K562 (cell line): ENCODE measurements around the gene PTPRR. TPM values are rescaled to one million over a fixed set of nuclear protein-coding genes. Genes with fewer than 3 reads are reported as not detected.

ENCODE experiments used
- CHD2 ChIP-seq: IDR thresholded peaks from 2 replicates; pipeline ENCODE4 v1.6.1; 2011; ENCODE audit warnings: low read depth, low read length
- E2F3 ChIP-seq: fragments of 250-450 bp; sonication (Bioruptor Pico); IDR thresholded peaks from 2 replicates; pipeline ENCODE4 v1.4.0; 2020; ENCODE audit warnings: mild to moderate bottlenecking
- E2F8 ChIP-seq: fragments of 450-650 bp; IDR thresholded peaks from 2 replicates; pipeline ENCODE4 v1.7.1; 2018; ENCODE audit warnings: mild to moderate bottlenecking, low read depth; ENCODE audit not compliant: partially characterized antibody
- ELF2 ChIP-seq: fragments of 250-450 bp; sonication (Bioruptor Pico); IDR thresholded peaks from 2 replicates; pipeline ENCODE4 v1.5.0; 2021; ENCODE audit warnings: mild to moderate bottlenecking
- ESRRA ChIP-seq: fragments of 450-650 bp; IDR thresholded peaks from 2 replicates; pipeline ENCODE4 v1.6.1; 2014; ENCODE audit warnings: low read depth, mild to moderate bottlenecking, moderate library complexity, borderline replicate concordance
- FOXP4 ChIP-seq: sonication (generic); formaldehyde crosslinking; IDR thresholded peaks from 2 replicates; pipeline ENCODE4 v1.8.0; 2022; ENCODE audit warnings: mild to moderate bottlenecking, missing genetic modification reagents, borderline replicate concordance
- GTF2A2 ChIP-seq: IDR thresholded peaks from 2 replicates; pipeline ENCODE4 v1.6.1; 2016; ENCODE audit warnings: mild to moderate bottlenecking, missing genetic modification characterization, missing compliant biosample characterization
- NFIX ChIP-seq: fragments of 250-450 bp; sonication (Bioruptor Pico); IDR thresholded peaks from 2 replicates; pipeline ENCODE4 v1.4.0; 2020; ENCODE audit warnings: low read depth, mild to moderate bottlenecking, moderate library complexity
- RBBP5 ChIP-seq: fragments of 200-600 bp; sonication (generic); IDR thresholded peaks from 2 replicates; pipeline ENCODE4 v1.6.1; 2012; ENCODE audit warnings: borderline replicate concordance, mild to moderate bottlenecking, low read length, control low read depth, inconsistent platforms; ENCODE audit not compliant: insufficient read depth, poor library complexity, severe bottlenecking
- SP1 ChIP-seq: sonication (generic); formaldehyde crosslinking; IDR thresholded peaks from 2 replicates; pipeline ENCODE4 v1.8.1; 2022; ENCODE audit warnings: mild to moderate bottlenecking, missing genetic modification reagents
- TAF1 ChIP-seq: IDR thresholded peaks from 2 replicates; pipeline ENCODE4 v1.6.1; 2011; ENCODE audit warnings: mild to moderate bottlenecking, low read length, moderate library complexity; ENCODE audit not compliant: insufficient read depth, control insufficient read depth, severe bottlenecking; ENCODE audit errors: extremely low read depth
- THRA ChIP-seq: fragments of 450-650 bp; IDR thresholded peaks from 2 replicates; pipeline ENCODE4 v1.6.1; 2017; ENCODE audit warnings: mild to moderate bottlenecking, moderate library complexity
- ZC3H8 ChIP-seq: fragments of 450-650 bp; IDR thresholded peaks from 2 replicates; pipeline ENCODE4 v1.6.1; 2017
- ZNF253 ChIP-seq: fragments of 250-450 bp; sonication (Bioruptor Pico); conservative IDR thresholded peaks from 2 replicates; pipeline ENCODE4 v1.6.1; 2021; ENCODE audit warnings: mild to moderate bottlenecking
- ZNF518B ChIP-seq: fragments of 250-450 bp; sonication (Bioruptor Pico); IDR thresholded peaks from 2 replicates; pipeline ENCODE4 v1.5.0; 2021; ENCODE audit warnings: mild to moderate bottlenecking, moderate library complexity
- ZNF639 ChIP-seq, 2 experiments: fragments of 200-800 bp in 1 of 2; sonication (Bioruptor generic) in 1 of 2; sonication (generic) in 1 of 2; formaldehyde crosslinking in 1 of 2; IDR thresholded peaks in 1 of 2; conservative IDR thresholded peaks in 1 of 2; 2 replicates each; pipeline versions ENCODE4 v1.5.0 to v1.6.1; 2016 to 2020; ENCODE audit warnings: missing compliant biosample characterization in 1 of 2, missing genetic modification characterization in 1 of 2, missing genetic modification reagents in 1 of 2
- ZSCAN32 ChIP-seq: fragments of 450-650 bp; formaldehyde crosslinking; IDR thresholded peaks from 2 replicates; pipeline ENCODE4 v1.4.0; 2020; ENCODE audit warnings: mild to moderate bottlenecking, moderate library complexity
- polyA plus RNA-seq, 8 experiments: library from polyadenylated mRNA; depleted of rRNA in 4 of 8; stranded (reverse) in 5 of 8; unstranded in 3 of 8; fragments of >200 nt; fragmentation: Nextera tagmentation in 2 of 8; fragmentation: Illumina TruSeq in 1 of 8; extraction: Ambion mirVana in 2 of 8; extraction: Trizol in 1 of 8; gene quantifications; 2 replicates each; pipeline versions ENCODE4 v1.2.1 to v1.2.3, GENCODE V29; 2011 to 2014; ENCODE audit warnings: inconsistent platforms in 1 of 8, missing spikeins in 1 of 8
- total RNA-seq, 7 experiments: library from RNA; depleted of rRNA in 6 of 7; stranded (reverse); fragments of >200 nt in 6 of 7; fragmentation: Illumina TruSeq in 2 of 7; extraction: Trizol in 2 of 7; gene quantifications; 2 replicates each; pipeline versions ENCODE4 v1.2.1 to v1.2.3, GENCODE V29; 2011 to 2021; ENCODE audit warnings: low replicate concordance in 1 of 7

PTPRR gene
- total and polyA plus RNA-seq, 9 of the 15 experiments (the other 6 are each of a cell fraction or from before 2014, with no cell fraction given) = 6.6 to 41.7 (median 12.3) TPM

- TF ChIP-seq FOXP4 (CRISPR knock-in tag) = no peak
- no peak for TF ChIP-seq GTF2A2 (tag)
- peak; percentile 15 for TF ChIP-seq RBBP5
- TF ChIP-seq ESRRA = no peak
- TF ChIP-seq ZNF253 (CRISPR knock-in tag) = no peak
- no peak for TF ChIP-seq TAF1
- no peak for TF ChIP-seq ZNF639 (CRISPR knock-in tag; conservative IDR thresholded peaks at IDR 0.05 in 1 of 2, IDR thresholded peaks at IDR 0.05 in 1 of 2)
- no peak for TF ChIP-seq SP1
- no peak for TF ChIP-seq ZSCAN32
- TF ChIP-seq ZNF518B (CRISPR knock-in tag) = no peak
- no peak; the same call in 1 of the 2 replicates for TF ChIP-seq CHD2
- TF ChIP-seq THRA = no peak
- TF ChIP-seq E2F8 = no peak
- TF ChIP-seq ELF2 (CRISPR knock-in tag) = no peak
- TF ChIP-seq NFIX (CRISPR knock-in tag) = no peak
- TF ChIP-seq ZC3H8 = no peak
- TF ChIP-seq E2F3 (CRISPR knock-in tag) = no peak
Observed at GRCh38 chr12:70756118-70756517, 164.4 kb downstream of the PTPRR start (continued).
